Measurements from ENCODE around the gene ZNF493.

The ZNF493 gene

GRCh38 chr19:21463449-21464105, 66.6 kb downstream of the ZNF493 start:
- FAIRE-seq, result no peak

GRCh38 chr19:21466627-21467026, 69.7 kb downstream of the ZNF493 start:
- no peak for FAIRE-seq

GRCh38 chr19:21468791-21469190, 71.9 kb downstream of the ZNF493 start:
- no peak for FAIRE-seq

- FAIRE-seq, result no peak
Measured at GRCh38 chr19:21472507-21472906, 75.6 kb downstream of the ZNF493 start.

GRCh38 chr19:21474671-21475181, 77.8 kb downstream of the ZNF493 start:
- no peak for FAIRE-seq
